ENCODE data around the gene GNAI2.
A peak's percentile ranks its signal among the peaks of the same experiment; 100 is the strongest.

The GNAI2 gene

GRCh38 chr3:50194128-50194902 is 41.7 kb upstream of the GNAI2 start:
- TF ChIP-seq CTCF (conservative IDR thresholded peaks at IDR 0.05; ENCODE audit: low read length) (peak; percentile 70), EZH2phosphoT487 (IDR thresholded peaks at IDR 0.05; ENCODE audit: borderline replicate concordance) (no peak)
- Histone ChIP-seq H2AFZ (ENCODE audit: low read length) (no peak overlapping the region), H3K9ac (ENCODE audit: low read depth, low read length, poor library complexity, severe bottlenecking) (no peak overlapping the region), H3K79me2 (ENCODE audit: insufficient read depth, low read length) (no peaks in the 10 kb centered on the region), H3K9me2 (replicated peaks; ENCODE audit: low read depth, low read length) (no peaks in the 10 kb centered on the region), H3K4me2 (ENCODE audit: low read depth, low read length, poor library complexity, severe bottlenecking) (no peak overlapping the region), H3K27me3 (ENCODE audit: insufficient read depth, low read length, poor library complexity, severe bottlenecking) (no peaks in the 10 kb centered on the region), H3F3A (ENCODE audit: low read depth) (no peaks in the 10 kb centered on the region), H3K9me3 (ENCODE audit: insufficient read depth, low read depth, low read length) (no peaks in the 10 kb centered on the region), H4K20me1 (ENCODE audit: insufficient read depth, low read length, poor library complexity, severe bottlenecking) (no peaks in the 10 kb centered on the region), H3K36me3 (ENCODE audit: insufficient read depth, low read length) (no peaks in the 10 kb centered on the region), H3K4me3 (ENCODE audit: low read length, poor library complexity, severe bottlenecking) (no peak overlapping the region), H3K4me1 (ENCODE audit: insufficient read depth, low read length, poor library complexity, severe bottlenecking) (no peaks in the 10 kb centered on the region)

- H3K4me2 ChIP-seq (ENCODE audit: low read depth, low read length, poor library complexity, severe bottlenecking), result no peak overlapping the region
Observed at GRCh38 chr3:50194903-50195500, 41.0 kb upstream of the GNAI2 start.

GRCh38 chr3:50195501-50196252 is 40.3 kb upstream of the GNAI2 start:
- TF ChIP-seq EZH2phosphoT487 (IDR thresholded peaks at IDR 0.05; ENCODE audit: borderline replicate concordance), result no peak
- no peak for TF ChIP-seq CTCF (conservative IDR thresholded peaks at IDR 0.05; ENCODE audit: low read length)
- no peaks in the 10 kb centered on the region for H3K36me3 ChIP-seq (ENCODE audit: insufficient read depth, low read length)
- no peaks in the 10 kb centered on the region for H3K79me2 ChIP-seq (ENCODE audit: insufficient read depth, low read length)
- no peaks in the 10 kb centered on the region for H3K4me1 ChIP-seq (ENCODE audit: insufficient read depth, low read length, poor library complexity, severe bottlenecking)
- H3K9me3 ChIP-seq (ENCODE audit: insufficient read depth, low read depth, low read length), result no peaks in the 10 kb centered on the region
- H3K27me3 ChIP-seq (ENCODE audit: insufficient read depth, low read length, poor library complexity, severe bottlenecking), result no peaks in the 10 kb centered on the region
- H2AFZ ChIP-seq (ENCODE audit: low read length), result no peak overlapping the region
- H3K9ac ChIP-seq (ENCODE audit: low read depth, low read length, poor library complexity, severe bottlenecking), result no peak overlapping the region
- H3K4me2 ChIP-seq (ENCODE audit: low read depth, low read length, poor library complexity, severe bottlenecking), result no peak overlapping the region
- H4K20me1 ChIP-seq (ENCODE audit: insufficient read depth, low read length, poor library complexity, severe bottlenecking), result no peaks in the 10 kb centered on the region
- no peaks in the 10 kb centered on the region for H3F3A ChIP-seq (ENCODE audit: low read depth)
- H3K9me2 ChIP-seq (replicated peaks; ENCODE audit: low read depth, low read length), result no peaks in the 10 kb centered on the region
- no peak overlapping the region for H3K4me3 ChIP-seq (ENCODE audit: low read length, poor library complexity, severe bottlenecking)

More at GRCh38 chr3:50194903-50195500, 41.0 kb upstream of the GNAI2 start:
- no peak overlapping the region for H3K4me3 ChIP-seq (ENCODE audit: low read length, poor library complexity, severe bottlenecking)
- H3K9me2 ChIP-seq (replicated peaks; ENCODE audit: low read depth, low read length), result no peaks in the 10 kb centered on the region
- H3K9me3 ChIP-seq (ENCODE audit: insufficient read depth, low read depth, low read length), result no peaks in the 10 kb centered on the region
- H3K4me1 ChIP-seq (ENCODE audit: insufficient read depth, low read length, poor library complexity, severe bottlenecking), result no peaks in the 10 kb centered on the region
- H3K27me3 ChIP-seq (ENCODE audit: insufficient read depth, low read length, poor library complexity, severe bottlenecking), result no peaks in the 10 kb centered on the region
- no peak overlapping the region for H2AFZ ChIP-seq (ENCODE audit: low read length)
- H3K79me2 ChIP-seq (ENCODE audit: insufficient read depth, low read length), result no peaks in the 10 kb centered on the region
- H4K20me1 ChIP-seq (ENCODE audit: insufficient read depth, low read length, poor library complexity, severe bottlenecking), result no peaks in the 10 kb centered on the region
- H3K9ac ChIP-seq (ENCODE audit: low read depth, low read length, poor library complexity, severe bottlenecking), result no peak overlapping the region
- TF ChIP-seq CTCF (conservative IDR thresholded peaks at IDR 0.05; ENCODE audit: low read length), result no peak
- TF ChIP-seq EZH2phosphoT487 (IDR thresholded peaks at IDR 0.05; ENCODE audit: borderline replicate concordance), result no peak
- no peaks in the 10 kb centered on the region for H3F3A ChIP-seq (ENCODE audit: low read depth)
- H3K36me3 ChIP-seq (ENCODE audit: insufficient read depth, low read length), result no peaks in the 10 kb centered on the region
